Measurements from ENCODE around the gene EGLN1. TPM values are rescaled to one million over a fixed set of nuclear protein-coding genes. Genes with fewer than 3 reads are reported as not detected.

The EGLN1 gene
- total and polyA plus RNA-seq, 10 of the 15 experiments (the other 5 are each of a cell fraction or from before 2014, with no cell fraction given): 2.4 to 46.6 (median 8.7) TPM

GRCh38 chr1:231417513-231417912 lies 4.6 kb downstream of the EGLN1 start:
- intact Hi-C loops (cut with micrococcal nuclease; ENCODE audit: unreplicated experiment): loop anchor here (5.0 kb wide), 2 partner anchors 60 to 175 kb away; no protein-coding TSS in a partner anchor
- Histone ChIP-seq H3K9ac (ENCODE audit: control insufficient read depth, insufficient read depth, low read length) (no peak overlapping the region), H3K27me3 (replicated peaks in 1 of 2; ENCODE audit: control insufficient read depth in 2 of 2, insufficient read depth in 2 of 2, low read length in 1 of 2) (no peaks in the 10 kb centered on the region), H3K9me3 (replicated peaks; ENCODE audit: control insufficient read depth, insufficient read depth, low read length) (no peaks in the 10 kb centered on the region), H3K4me3 (peak overlapping the region; percentile 92), H2AFZ (ENCODE audit: control insufficient read depth, low read depth, low read length) (no peak overlapping the region), H3K4me2 (ENCODE audit: control insufficient read depth, insufficient read depth) (peak overlapping the region; percentile 78), H3K36me3 (ENCODE audit: control insufficient read depth in 2 of 2, insufficient read depth in 2 of 2, low read length in 1 of 2) (peaks cover 0 to 8% of the 10 kb centered on the region in 2 experiments; a peak in 1 of 4 replicates), H3K4me1 (ENCODE audit: control insufficient read depth, insufficient read depth, low read length) (no peaks in the 10 kb centered on the region), H3K27ac (ENCODE audit: control insufficient read depth, insufficient read depth) (no peak overlapping the region), H3K79me2 (ENCODE audit: control insufficient read depth, insufficient read depth, low read length) (peaks cover 92% of the 10 kb centered on the region), H4K20me1 (ENCODE audit: control insufficient read depth, insufficient read depth) (peaks cover 7% of the 10 kb centered on the region; the same call in 1 of the 2 replicates)
- ATAC-seq (no peak), DNase-seq (ENCODE audit: low read depth, low spot score) (no peak), FAIRE-seq (no peak)
- in situ Hi-C loops (cut with MboI): loop anchor here (5.0 kb wide), 1 partner anchor 110 kb away; the partner anchor contains the start of gene TSNAX
- WGBS (ENCODE audit: insufficient coverage, insufficient replicate concordance, low lambda C conversion rate, missing lambda C conversion rate): 70% methylated on average over 2 of the region's 2 CpGs
- POLR2A ChIA-PET: interaction anchor here (1.1 kb wide), 1 partner anchor 37 kb away, joined by 6 read pairs; no protein-coding TSS in a partner anchor
- TF ChIP-seq STAT1 (conservative IDR thresholded peaks at IDR 0.05) (no peak), ESRRA (IDR thresholded peaks at IDR 0.05; ENCODE audit: low read length) (no peak), TARDBP (IDR thresholded peaks at IDR 0.05; ENCODE audit: borderline replicate concordance) (no peak), SPI1 (IDR thresholded peaks at IDR 0.05; ENCODE audit: borderline replicate concordance, insufficient read depth, low read depth, low read length) (no peak), SIX5 (IDR thresholded peaks at IDR 0.05; ENCODE audit: low read depth, low read length, severe bottlenecking) (no peak), GATAD2B (conservative IDR thresholded peaks at IDR 0.05; ENCODE audit: low read depth) (no peak), SREBF2 (IDR thresholded peaks at IDR 0.05; ENCODE audit: low read length) (no peak), LARP7 (IDR thresholded peaks at IDR 0.05) (no peak), CBX5 (IDR thresholded peaks at IDR 0.05; ENCODE audit: low read depth) (no peak), MAX (IDR thresholded peaks at IDR 0.05; ENCODE audit: low read depth, low read length) (no peak), IRF5 (IDR thresholded peaks at IDR 0.05; ENCODE audit: borderline replicate concordance) (no peak), CREB1 (IDR thresholded peaks at IDR 0.05; ENCODE audit: low read depth) (no peak), ZNF207 (IDR thresholded peaks at IDR 0.05; ENCODE audit: borderline replicate concordance) (no peak), EZH2 (IDR thresholded peaks at IDR 0.05; ENCODE audit: borderline replicate concordance, control insufficient read depth, low read depth, low read length) (no peak), ATF2 (IDR thresholded peaks at IDR 0.05; ENCODE audit: low read length) (no peak), NFYB (IDR thresholded peaks at IDR 0.05; ENCODE audit: insufficient read depth, low read depth, low read length) (no peak), CHD4 (IDR thresholded peaks at IDR 0.05) (no peak), RAD51 (IDR thresholded peaks at IDR 0.05) (no peak)
- no TSS peak for BruUV-seq (replicated peaks)
- CTCF ChIA-PET: interaction anchor here (1.7 to 1.9 kb wide), 2 partner anchors 16 to 20 kb away, joined by 4 read pairs; no protein-coding TSS in a partner anchor
- RAD21 ChIA-PET (ENCODE audit: unreplicated experiment): interaction anchor here (0.8 kb wide), 1 partner anchor 76 kb away, joined by 3 read pairs; no protein-coding TSS in a partner anchor
- SMC1A ChIA-PET (ENCODE audit: uncharacterized antibody, unreplicated experiment): interaction anchor here (1.3 to 2.3 kb wide), 3 partner anchors 8 to 80 kb away, joined by 3 to 7 read pairs (median 7); partner anchors contain the start of genes EXOC8 and SPRTN

Measured in GM12878 (cell line).